ENCODE measurements around the gene TMEM120B. TPM values are rescaled to one million over a fixed set of nuclear protein-coding genes. Genes with fewer than 3 reads are reported as not detected.

Gene TMEM120B
- total RNA-seq = 8.6 and 13.6 TPM in 2 replicates

DNA sequence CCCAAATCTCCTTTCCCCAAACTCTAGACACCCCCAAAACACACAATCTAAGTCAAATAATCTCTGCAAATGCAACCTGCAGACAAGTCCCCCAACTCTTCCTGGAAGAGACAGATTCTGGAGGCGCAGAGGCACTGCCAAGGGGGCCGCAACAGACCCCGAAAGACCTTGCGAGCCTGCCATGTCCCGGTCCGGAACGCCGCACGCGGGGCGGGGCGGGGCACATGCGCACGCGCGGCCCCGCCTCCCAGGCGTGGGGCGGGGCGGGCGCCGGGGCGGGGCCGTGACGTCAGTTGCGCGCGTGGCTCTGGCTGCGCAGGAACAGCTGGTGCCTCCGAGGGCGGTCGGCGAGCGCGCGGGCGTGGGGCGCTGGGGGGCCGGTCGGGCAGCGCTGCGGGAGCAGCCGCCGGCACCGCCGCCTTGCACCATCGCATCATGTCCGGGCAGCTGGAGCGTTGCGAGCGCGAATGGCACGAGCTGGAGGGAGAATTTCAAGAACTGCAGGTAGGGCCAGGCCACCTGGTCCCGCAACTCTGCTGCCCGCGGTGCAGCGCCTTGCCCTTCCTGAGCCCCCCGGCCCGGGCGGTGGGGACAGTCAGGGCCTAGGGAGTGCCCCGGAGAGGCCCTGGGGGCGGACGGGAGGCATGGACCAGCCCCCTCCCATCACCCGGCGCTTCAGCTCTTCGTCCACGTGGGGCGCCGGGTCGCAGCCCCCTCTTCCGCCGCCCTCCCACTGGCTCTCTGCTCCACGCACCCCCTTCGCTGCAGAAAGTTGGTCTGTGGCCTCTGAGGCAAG is at the start of gene TMEM120B:
TMEM120B (plus strand) TSS at position 292 of the 796 bp plus-strand sequence; CDS start at position 436, 144 bp downstream.

GRCh38 chr12:121669521-121669900 is 43.0 kb upstream of the TMEM120B start, which contains the start of gene MORN3:
MORN3 (minus strand) TSS chr12:121669654; CDS start chr12:121669483, 171 bp downstream.

GRCh38 chr12:121793440-121793837 is 80.9 kb downstream of the TMEM120B start, which contains the start of gene RHOF:
RHOF (minus strand) TSS chr12:121793688; CDS start chr12:121793633, 55 bp downstream.

GRCh38 chr12:121803861-121804416 is 91.4 kb downstream of the TMEM120B start, which contains the start of gene SETD1B:
SETD1B (plus strand) TSS chr12:121804009; CDS start chr12:121804738, 729 bp downstream.

Other genes with a start within 250 kb of the TMEM120B start
- gene KDM2B, start 131.7 kb upstream of the TMEM120B start, total RNA-seq = 20.2 and 26.2 TPM in 2 replicates
- gene ORAI1, start 86.2 kb upstream of the TMEM120B start, total RNA-seq = 9.0 and 16.1 TPM in 2 replicates
- under 0.01 TPM in 2 replicates for gene MORN3, start 43.1 kb upstream of the TMEM120B start, total RNA-seq
- 14.9 and 15.0 TPM in 2 replicates for gene RHOF, start 80.9 kb downstream of the TMEM120B start, total RNA-seq
- gene SETD1B, start 91.3 kb downstream of the TMEM120B start, total RNA-seq = 2.0 and 3.2 TPM in 2 replicates
- gene HPD, start 146.1 kb downstream of the TMEM120B start, total RNA-seq = 1.2 and 2.8 TPM in 2 replicates
- 120 and 142 TPM in 2 replicates for gene PSMD9, start 176.0 kb downstream of the TMEM120B start, total RNA-seq
- gene CFAP251, start 205.8 kb downstream of the TMEM120B start, total RNA-seq = 2.0 and 6.2 TPM in 2 replicates